A673 (cell line): ENCODE data around the gene HK3. TPM values are rescaled to one million over a fixed set of nuclear protein-coding genes. Genes with fewer than 3 reads are reported as not detected.

Source experiments
- BruUV-seq: library from RNA; stranded (reverse); fragments of 400-500 nt; replicated peaks from 2 replicates; lab custom pipeline; 2021; lab: Mats Ljungman, UMichigan
- CTCF ChIA-PET: fragments of 300-600 bp; sonication (Branson Sonifier 250); formaldehyde crosslinking; loops from one replicate; lab custom pipeline; 2022; ENCODE audit warnings: antibody characterized with exemption; lab: Charles Lee
- POLR2A ChIA-PET: fragments of 300-600 bp; sonication (Branson Sonifier 250); formaldehyde crosslinking; loops from one replicate; lab custom pipeline; 2022; ENCODE audit warnings: antibody characterized with exemption; ENCODE audit not compliant: low non-redundant PET; lab: Charles Lee
- DNase-seq: peaks from one replicate; pipeline ENCODE4 v3.0.0-alpha.2; 2015; ENCODE audit warnings: low spot score
- H3K27ac ChIP-seq: fragments of 200-600 bp; sonication (generic); 2 replicates; pipeline ENCODE4 v1.5.1; 2016; ENCODE audit warnings: mixed run types, low read depth, mild to moderate bottlenecking, mixed read lengths, antibody characterized with exemption, low read length; ENCODE audit not compliant: poor library complexity, severe bottlenecking
- H3K27me3 ChIP-seq: fragments of 200-600 bp; sonication (generic); replicated peaks from 2 replicates; pipeline ENCODE4 v1.6.1; 2017; ENCODE audit warnings: mixed run types, low read depth, mild to moderate bottlenecking, mixed read lengths, antibody characterized with exemption, low read length; ENCODE audit not compliant: insufficient read depth, poor library complexity
- H3K36me3 ChIP-seq: fragments of 200-600 bp; sonication (generic); 2 replicates; pipeline ENCODE4 v1.6.1; 2016; ENCODE audit warnings: mixed run types, mild to moderate bottlenecking, mixed read lengths, antibody characterized with exemption, low read length; ENCODE audit not compliant: insufficient read depth, poor library complexity, severe bottlenecking
- H3K4me1 ChIP-seq: fragments of 200-600 bp; sonication (generic); 2 replicates; pipeline ENCODE4 v1.6.1; 2017; ENCODE audit warnings: mixed run types, mild to moderate bottlenecking, mixed read lengths, antibody characterized with exemption, low read length; ENCODE audit not compliant: insufficient read depth, poor library complexity, severe bottlenecking
- H3K4me3 ChIP-seq: fragments of 200-600 bp; sonication (generic); 2 replicates; pipeline ENCODE4 v1.5.1; 2016; ENCODE audit warnings: low read depth, mixed run types, mild to moderate bottlenecking, mixed read lengths, low read length; ENCODE audit not compliant: poor library complexity, severe bottlenecking
- H3K9me3 ChIP-seq: fragments of 200-600 bp; sonication (generic); 2 replicates; pipeline ENCODE4 v1.6.1; 2016; ENCODE audit warnings: mixed run types, low read depth, mild to moderate bottlenecking, mixed read lengths, antibody characterized with exemption, low read length; ENCODE audit not compliant: poor library complexity, severe bottlenecking
- CTCF ChIP-seq: fragments of 300-800, 200-600 bp; sonication (generic); conservative IDR thresholded peaks from 2 replicates; pipeline ENCODE4 v1.5.1; 2017; ENCODE audit warnings: low read depth, mild to moderate bottlenecking, antibody characterized with exemption, low read length, moderate library complexity, mixed read lengths
- EZH2 ChIP-seq: fragments of 200-600 bp; sonication (generic); IDR thresholded peaks from 2 replicates; pipeline ENCODE4 v1.6.1; 2017; ENCODE audit warnings: borderline replicate concordance, low read depth, mild to moderate bottlenecking, mixed read lengths, antibody characterized with exemption, low read length; ENCODE audit not compliant: poor library complexity, severe bottlenecking
- intact Hi-C: fragments of 100-400 bp; cut with micrococcal nuclease; formaldehyde crosslinking; loops from one replicate; pipeline ENCODE4 v1.10.0; 2022; ENCODE audit not compliant: unreplicated experiment
- total RNA-seq: library from RNA; stranded (reverse); gene quantifications from 2 replicates; pipeline ENCODE4 v1.2.3, GENCODE V29; 2021

HK3 gene
- total RNA-seq, 1 experiment from 2014 or later = 0.84 TPM

DNA sequence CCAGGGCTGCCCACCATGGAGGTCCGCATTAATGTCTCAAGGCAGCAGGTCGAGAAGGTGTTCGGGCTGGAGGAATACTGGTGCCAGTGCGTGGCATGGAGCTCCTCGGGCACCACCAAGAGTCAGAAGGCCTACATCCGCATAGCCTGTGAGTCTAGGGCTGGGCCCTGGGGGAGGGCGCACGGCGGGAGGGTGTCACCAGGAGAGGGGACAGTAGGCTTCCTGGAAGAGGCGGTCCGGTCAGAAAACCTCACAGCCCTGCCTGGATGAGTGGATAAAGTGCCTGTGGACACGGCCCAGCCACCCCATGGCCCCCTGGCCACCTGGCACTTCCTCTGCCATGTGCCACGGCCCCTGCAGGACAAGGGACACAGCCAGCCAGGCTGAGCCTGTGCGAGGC, 31.0 kb downstream of the HK3 start:
- intact Hi-C loops = no loop called here
- no peak for DNase-seq
- H3K27me3 ChIP-seq = no peaks in the 10 kb centered on the region
- CTCF ChIA-PET = no interaction called here
- BruUV-seq = no TSS peak
- H3K27ac ChIP-seq = no peak overlapping the region
- H3K4me1 ChIP-seq = no peaks in the 10 kb centered on the region
- H3K4me3 ChIP-seq = no peak overlapping the region
- TF ChIP-seq CTCF (no peak), EZH2 (no peak)
- H3K36me3 ChIP-seq = no peaks in the 10 kb centered on the region
- POLR2A ChIA-PET = no interaction called here
- no peaks in the 10 kb centered on the region for H3K9me3 ChIP-seq

- no peak for DNase-seq
Measured at GRCh38 chr5:176866707-176867310, 32.3 kb downstream of the HK3 start.

GRCh38 chr5:176865964-176866363, 33.2 kb downstream of the HK3 start:
- Histone ChIP-seq H3K27me3 (no peaks in the 10 kb centered on the region), H3K4me3 (no peak overlapping the region), H3K27ac (no peak overlapping the region), H3K4me1 (no peaks in the 10 kb centered on the region), H3K9me3 (no peaks in the 10 kb centered on the region), H3K36me3 (no peaks in the 10 kb centered on the region)
- intact Hi-C loops = no loop called here
- CTCF ChIA-PET = no interaction called here
- DNase-seq = no peak
- TF ChIP-seq EZH2 (no peak), CTCF (no peak)
- BruUV-seq = no TSS peak
- POLR2A ChIA-PET = interaction anchor here (0.6 kb wide), 1 partner anchor 216 kb away, joined by 3 read pairs; no protein-coding TSS in a partner anchor

More at GRCh38 chr5:176866707-176867310, 32.3 kb downstream of the HK3 start:
- H3K4me3 ChIP-seq = no peak overlapping the region
- CTCF ChIA-PET = interaction anchor here (0.6 kb wide), 1 partner anchor 323 kb away, joined by 3 read pairs; no protein-coding TSS in a partner anchor
- H3K4me1 ChIP-seq = no peaks in the 10 kb centered on the region
- no peak overlapping the region for H3K27ac ChIP-seq
- no peaks in the 10 kb centered on the region for H3K27me3 ChIP-seq
- POLR2A ChIA-PET = no interaction called here
- BruUV-seq = no TSS peak
- intact Hi-C loops = no loop called here
- TF ChIP-seq CTCF (no peak), EZH2 (no peak)
- no peaks in the 10 kb centered on the region for H3K36me3 ChIP-seq
- no peaks in the 10 kb centered on the region for H3K9me3 ChIP-seq
